HCT116 (cell line): ENCODE data around the gene TATDN2. TPM values are rescaled to one million over a fixed set of nuclear protein-coding genes. Genes with fewer than 3 reads are reported as not detected.

ENCODE experiments used
- ATAC-seq: fragments of 200-7000 bp; cut with Tn5 transposase; 2 replicates; pipeline ENCODE4 v1.9.1; 2020; ENCODE audit warnings: mild to moderate bottlenecking, moderate library complexity
- BruUV-seq: library from RNA; stranded (reverse); fragments of 400-500 nt; replicated peaks from 2 replicates; lab custom pipeline; 2021; lab: Mats Ljungman, UMichigan
- CTCF ChIA-PET: fragments of 300-600 bp; sonication (Branson Sonifier 250); formaldehyde crosslinking; loops from one replicate; lab custom pipeline; 2021; ENCODE audit warnings: antibody characterized with exemption; lab: Charles Lee
- POLR2A ChIA-PET: fragments of 300-600, 350-600 bp; sonication (Branson Sonifier 250); formaldehyde crosslinking; loops from one replicate; lab custom pipeline; 2021; ENCODE audit warnings: antibody characterized with exemption; lab: Charles Lee
- RAD21 ChIA-PET, 2 experiments: fragments of 300-600 bp; sonication (Branson Sonifier 250); formaldehyde crosslinking; loops; one replicate each; lab custom pipeline; 2023; ENCODE audit warnings: low total read pairs in 2 of 2; ENCODE audit not compliant: uncharacterized antibody in 2 of 2, unreplicated experiment in 2 of 2, low non-redundant PET in 1 of 2; lab: Charles Lee
- DNase-seq: peaks from one replicate; pipeline ENCODE4 v3.0.0-alpha.2; 2010; ENCODE audit warnings: low read depth, low spot score
- H2AFZ ChIP-seq: fragments of 200-600 bp; shearing (Covaris generic), sonication (generic); 2 replicates; pipeline ENCODE4 v1.6.1; 2017; ENCODE audit warnings: low read depth, mixed run types, mixed read lengths, antibody characterized with exemption, low read length; ENCODE audit not compliant: poor library complexity, severe bottlenecking
- H3K27ac ChIP-seq: 2 replicates; pipeline ENCODE4 v1.5.1; 2012; ENCODE audit warnings: low read depth, low read length
- H3K27me3 ChIP-seq: fragments of 200-600 bp; sonication (generic); 2 replicates; pipeline ENCODE4 v1.6.1; 2016; ENCODE audit warnings: mixed run types, low read length, mixed read lengths; ENCODE audit not compliant: insufficient read depth
- H3K36me3 ChIP-seq, 2 experiments: fragments of 200-500 bp in 1 of 2; fragments of 200-600 bp in 1 of 2; sonication (Bioruptor generic) in 1 of 2; sonication (generic) in 1 of 2; 2 replicates each; pipeline versions ENCODE4 v1.5.1 to v1.6.1; 2014 to 2016; ENCODE audit warnings: low read length in 2 of 2, inconsistent platforms in 1 of 2, mixed read lengths in 1 of 2, mixed run types in 1 of 2; ENCODE audit not compliant: insufficient read depth in 2 of 2, control insufficient read depth in 1 of 2
- H3K4me1 ChIP-seq, 2 experiments: fragments of 200-600 bp in 1 of 2; sonication (generic) in 1 of 2; 2 replicates each; pipeline versions ENCODE4 v1.5.1 to v1.6.1; 2012 to 2017; ENCODE audit warnings: low read length in 2 of 2, inconsistent platforms in 1 of 2, mild to moderate bottlenecking in 1 of 2, mixed read lengths in 1 of 2, mixed run types in 1 of 2, moderate library complexity in 1 of 2; ENCODE audit not compliant: insufficient read depth in 2 of 2, control insufficient read depth in 1 of 2
- H3K4me2 ChIP-seq: fragments of 200-600 bp; sonication (generic); 2 replicates; pipeline ENCODE4 v1.6.1; 2017; ENCODE audit warnings: mixed run types, low read length, mixed read lengths
- H3K4me3 ChIP-seq, 2 experiments: fragments of 200-600 bp in 1 of 2; sonication (generic) in 1 of 2; replicated peaks in 1 of 2; 2 replicates each; pipeline ENCODE4 v1.5.1; 2011 to 2016; ENCODE audit warnings: low read length in 2 of 2, control low read depth in 1 of 2, low read depth in 1 of 2, mild to moderate bottlenecking in 1 of 2, mixed read lengths in 1 of 2, mixed run types in 1 of 2
- H3K79me2 ChIP-seq: fragments of 200-600 bp; sonication (generic); 2 replicates; pipeline ENCODE4 v1.6.1; 2017; ENCODE audit warnings: mild to moderate bottlenecking, mixed run types, low read length, moderate library complexity, mixed read lengths; ENCODE audit not compliant: insufficient read depth
- H3K9ac ChIP-seq: fragments of 200-600 bp; sonication (generic); 2 replicates; pipeline ENCODE4 v1.6.1; 2016; ENCODE audit warnings: low read length, mixed read lengths
- H3K9me2 ChIP-seq: fragments of 200-600 bp; sonication (generic), shearing (Covaris generic); 2 replicates; pipeline ENCODE4 v1.6.1; 2017; ENCODE audit warnings: mixed run types, mild to moderate bottlenecking, moderate library complexity; ENCODE audit not compliant: insufficient read depth
- H3K9me3 ChIP-seq, 2 experiments: fragments of 200-500 bp in 1 of 2; fragments of 200-600 bp in 1 of 2; sonication (Bioruptor generic) in 1 of 2; sonication (generic) in 1 of 2; 2 replicates each; pipeline ENCODE4 v1.6.1; 2014 to 2017; ENCODE audit warnings: low read length in 2 of 2, mixed read lengths in 2 of 2, inconsistent platforms in 1 of 2, low read depth in 1 of 2, mild to moderate bottlenecking in 1 of 2, mixed run types in 1 of 2, moderate library complexity in 1 of 2; ENCODE audit not compliant: control insufficient read depth in 1 of 2, insufficient read depth in 1 of 2
- H4K20me1 ChIP-seq: fragments of 200-600 bp; sonication (generic), shearing (Covaris generic); 2 replicates; pipeline ENCODE4 v1.6.1; 2017; ENCODE audit warnings: mixed run types, mild to moderate bottlenecking, moderate library complexity; ENCODE audit not compliant: insufficient read depth
- CEBPB ChIP-seq: IDR thresholded peaks from 2 replicates; pipeline ENCODE4 v1.6.1; 2012; ENCODE audit warnings: low read depth
- ELF1 ChIP-seq: IDR thresholded peaks from 2 replicates; pipeline ENCODE4 v1.6.1; 2012; ENCODE audit warnings: low read depth, borderline replicate concordance
- EZH2 ChIP-seq: fragments of 200-600 bp; sonication (generic); IDR thresholded peaks from 2 replicates; pipeline ENCODE4 v1.6.1; 2017; ENCODE audit warnings: antibody characterized with exemption, mixed run types
- POLR2AphosphoS5 ChIP-seq: IDR thresholded peaks from 2 replicates; pipeline ENCODE4 v1.6.1; 2011; ENCODE audit warnings: mild to moderate bottlenecking, low read depth, low read length, moderate library complexity
- REST ChIP-seq: IDR thresholded peaks from 2 replicates; pipeline ENCODE4 v1.6.1; 2012; ENCODE audit warnings: low read depth
- SIN3A ChIP-seq: IDR thresholded peaks from 2 replicates; pipeline ENCODE4 v1.6.1; 2012; ENCODE audit warnings: low read depth
- YY1 ChIP-seq: IDR thresholded peaks from 2 replicates; pipeline ENCODE4 v1.6.1; 2011; ENCODE audit warnings: low read length, low read depth, moderate library complexity, mild to moderate bottlenecking; ENCODE audit not compliant: insufficient replicate concordance; ENCODE audit errors: extremely low read depth
- ZBTB33 ChIP-seq: IDR thresholded peaks from 2 replicates; pipeline ENCODE4 v1.6.1; 2011; ENCODE audit warnings: mild to moderate bottlenecking, low read length, moderate library complexity; ENCODE audit not compliant: insufficient replicate concordance; ENCODE audit errors: extremely low read depth
- intact Hi-C: fragments of 100-400 bp; cut with micrococcal nuclease; formaldehyde crosslinking; loops from 2 replicates; pipeline ENCODE4 v1.10.0; 2022
- total RNA-seq: library from RNA; stranded (reverse); gene quantifications from one replicate; pipeline ENCODE4 v1.2.1, GENCODE V29; 2021; ENCODE audit not compliant: unreplicated experiment
- TF ChIP-seq, protein P1 (sequence below): IDR thresholded peaks from 2 replicates; pipeline ENCODE4 v1.6.1; 2012
- TF ChIP-seq, protein P2 (sequence below): IDR thresholded peaks from 2 replicates; pipeline ENCODE4 v1.6.1; 2012

TATDN2 gene
- total RNA-seq, 1 experiment from 2014 or later: 26.8 TPM

GRCh38 chr3:10285272-10286132, 37.2 kb downstream of the TATDN2 start:
- intact Hi-C loops: no loop called here
- peaks cover 0 to 9% of the 10 kb centered on the region in 2 experiments; a peak in 2 of 4 replicates for H3K4me1 ChIP-seq
- POLR2A ChIA-PET: no interaction called here
- RAD21 ChIA-PET: no interaction called here
- no peak for ATAC-seq
- no peaks in the 10 kb centered on the region for H3K9me3 ChIP-seq
- H3K4me3 ChIP-seq: no peak overlapping the region
- no peaks in the 10 kb centered on the region for H3K9me2 ChIP-seq
- no peaks in the 10 kb centered on the region for H3K27me3 ChIP-seq
- TF ChIP-seq, protein P1, sequence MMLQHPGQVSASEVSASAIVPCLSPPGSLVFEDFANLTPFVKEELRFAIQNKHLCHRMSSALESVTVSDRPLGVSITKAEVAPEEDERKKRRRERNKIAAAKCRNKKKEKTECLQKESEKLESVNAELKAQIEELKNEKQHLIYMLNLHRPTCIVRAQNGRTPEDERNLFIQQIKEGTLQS: no peak
- TF ChIP-seq CEBPB: no peak
- no peak overlapping the region for H3K4me2 ChIP-seq
- H3K27ac ChIP-seq: no peak overlapping the region
- no peak overlapping the region for H2AFZ ChIP-seq
- no peak overlapping the region for H3K9ac ChIP-seq
- DNase-seq: no peak
- BruUV-seq: no TSS peak
- CTCF ChIA-PET: interaction anchor here (0.7 to 1.7 kb wide), 3 partner anchors 22 to 477 kb away, joined by 3 to 5 read pairs (median 3); no protein-coding TSS in a partner anchor
- H3K36me3 ChIP-seq: peaks cover 10 to 19% of the 10 kb centered on the region in 2 experiments; a peak in 3 of 4 replicates
- H3K79me2 ChIP-seq: no peaks in the 10 kb centered on the region
- H4K20me1 ChIP-seq: no peaks in the 10 kb centered on the region

- H3K9ac ChIP-seq: no peak overlapping the region
- peaks cover 9 to 15% of the 10 kb centered on the region in 2 experiments; a peak in 2 of 4 replicates for H3K36me3 ChIP-seq
- ChIA-PET POLR2A (interaction anchor here (0.6 kb wide), 1 partner anchor 39 kb away, joined by 4 read pairs; no protein-coding TSS in a partner anchor), RAD21 (no interaction called here), CTCF (interaction anchor here (0.7 to 1.8 kb wide), 4 partner anchors 23 to 478 kb away, joined by 3 to 6 read pairs (median 4); no protein-coding TSS in a partner anchor)
- no peak for DNase-seq
- H4K20me1 ChIP-seq: no peaks in the 10 kb centered on the region
- intact Hi-C loops: no loop called here
- no peak overlapping the region for H3K4me2 ChIP-seq
- no peaks in the 10 kb centered on the region for H3K79me2 ChIP-seq
- H3K4me1 ChIP-seq: peaks cover 0 to 9% of the 10 kb centered on the region in 2 experiments; a peak in 2 of 4 replicates
- no TSS peak for BruUV-seq
- ATAC-seq: no peak
- no peaks in the 10 kb centered on the region for H3K9me2 ChIP-seq
- no peak overlapping the region for H2AFZ ChIP-seq
- no peak overlapping the region for H3K27ac ChIP-seq
- no peaks in the 10 kb centered on the region for H3K9me3 ChIP-seq
- no peak overlapping the region for H3K4me3 ChIP-seq
- no peaks in the 10 kb centered on the region for H3K27me3 ChIP-seq
- no peak for TF ChIP-seq POLR2AphosphoS5
- TF ChIP-seq YY1: no peak
- no peak for TF ChIP-seq ELF1
- TF ChIP-seq ZBTB33: no peak
- no peak for TF ChIP-seq SIN3A
- TF ChIP-seq EZH2: no peak
- no peak for TF ChIP-seq CEBPB
- no peak for TF ChIP-seq REST
- TF ChIP-seq, protein P2, sequence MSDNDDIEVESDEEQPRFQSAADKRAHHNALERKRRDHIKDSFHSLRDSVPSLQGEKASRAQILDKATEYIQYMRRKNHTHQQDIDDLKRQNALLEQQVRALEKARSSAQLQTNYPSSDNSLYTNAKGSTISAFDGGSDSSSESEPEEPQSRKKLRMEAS: no peak
Measured at GRCh38 chr3:10286133-10286524, 37.9 kb downstream of the TATDN2 start.
